ENCODE results near the gene SSBP1. TPM values are rescaled to one million over a fixed set of nuclear protein-coding genes. Genes with fewer than 3 reads are reported as not detected.
A peak's percentile ranks its signal among the peaks of the same experiment; 100 is the strongest.

SSBP1 gene
- total RNA-seq, 1 donor from 2014 or later: 126 TPM

DNA sequence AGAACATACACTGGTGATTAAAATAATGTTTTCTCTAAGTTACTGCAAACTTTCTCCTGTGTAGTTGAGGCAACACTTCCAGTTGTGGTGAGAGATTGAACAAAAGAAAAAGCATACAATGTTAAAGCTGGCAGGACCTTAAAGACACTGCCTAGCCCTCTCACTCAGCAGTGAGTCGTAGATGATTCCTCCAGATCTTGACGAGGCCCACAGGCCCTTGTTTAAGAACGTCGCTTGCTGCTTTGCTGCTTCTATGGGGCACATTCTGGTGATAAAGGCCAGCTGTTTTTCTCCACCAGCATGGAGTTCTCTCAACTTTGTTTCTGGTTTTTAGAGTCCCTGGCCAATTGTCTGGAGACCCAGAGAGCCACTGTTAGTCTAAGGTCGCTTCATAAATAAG, 33.4 kb upstream of the SSBP1 start:
- FAIRE-seq (no peak), DNase-seq (ENCODE audit: low read depth) (peak; percentile 68)
- TF ChIP-seq, protein P1, sequence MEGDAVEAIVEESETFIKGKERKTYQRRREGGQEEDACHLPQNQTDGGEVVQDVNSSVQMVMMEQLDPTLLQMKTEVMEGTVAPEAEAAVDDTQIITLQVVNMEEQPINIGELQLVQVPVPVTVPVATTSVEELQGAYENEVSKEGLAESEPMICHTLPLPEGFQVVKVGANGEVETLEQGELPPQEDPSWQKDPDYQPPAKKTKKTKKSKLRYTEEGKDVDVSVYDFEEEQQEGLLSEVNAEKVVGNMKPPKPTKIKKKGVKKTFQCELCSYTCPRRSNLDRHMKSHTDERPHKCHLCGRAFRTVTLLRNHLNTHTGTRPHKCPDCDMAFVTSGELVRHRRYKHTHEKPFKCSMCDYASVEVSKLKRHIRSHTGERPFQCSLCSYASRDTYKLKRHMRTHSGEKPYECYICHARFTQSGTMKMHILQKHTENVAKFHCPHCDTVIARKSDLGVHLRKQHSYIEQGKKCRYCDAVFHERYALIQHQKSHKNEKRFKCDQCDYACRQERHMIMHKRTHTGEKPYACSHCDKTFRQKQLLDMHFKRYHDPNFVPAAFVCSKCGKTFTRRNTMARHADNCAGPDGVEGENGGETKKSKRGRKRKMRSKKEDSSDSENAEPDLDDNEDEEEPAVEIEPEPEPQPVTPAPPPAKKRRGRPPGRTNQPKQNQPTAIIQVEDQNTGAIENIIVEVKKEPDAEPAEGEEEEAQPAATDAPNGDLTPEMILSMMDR (IDR thresholded peaks at IDR 0.05; ENCODE audit: insufficient read depth, low read length, severe bottlenecking): no peak

GRCh38 chr7:141706239-141707064, 31.7 kb upstream of the SSBP1 start:
- TF ChIP-seq, protein P1 (IDR thresholded peaks at IDR 0.05; ENCODE audit: insufficient read depth, low read length, severe bottlenecking): no peak

More for the DNA sequence above, 33.4 kb upstream of the SSBP1 start:
- no peaks in the 10 kb centered on the region for H3K27me3 ChIP-seq (ENCODE audit: control insufficient read depth, insufficient read depth, low read length)
- no peak overlapping the region for H3K4me3 ChIP-seq (ENCODE audit: low read depth, low read length)
- H3K36me3 ChIP-seq (ENCODE audit: control insufficient read depth, insufficient read depth, low read length): no peaks in the 10 kb centered on the region

GRCh38 chr7:141708351-141708750, 29.8 kb upstream of the SSBP1 start, which contains the start of gene WEE2:
TSS of gene WEE2 (plus strand) at chr7:141708353. CDS start at chr7:141708759, 406 bp downstream.
- FAIRE-seq (no peak), DNase-seq (ENCODE audit: low read depth) (no peak)
- Histone ChIP-seq H3K4me3 (ENCODE audit: low read depth, low read length) (no peak within 1 kb of the TSS), H3K27me3 (ENCODE audit: control insufficient read depth, insufficient read depth, low read length) (no peaks in the 10 kb centered on the region), H3K36me3 (ENCODE audit: control insufficient read depth, insufficient read depth, low read length) (no peaks in the 10 kb centered on the region)
- TF ChIP-seq, protein P1 (IDR thresholded peaks at IDR 0.05; ENCODE audit: insufficient read depth, low read length, severe bottlenecking): no peak

More at GRCh38 chr7:141706239-141707064, 31.7 kb upstream of the SSBP1 start:
- FAIRE-seq: peak; percentile 80
- DNase-seq (ENCODE audit: low read depth): peak; percentile 91
- Histone ChIP-seq H3K36me3 (ENCODE audit: control insufficient read depth, insufficient read depth, low read length) (no peaks in the 10 kb centered on the region), H3K4me3 (ENCODE audit: low read depth, low read length) (no peak overlapping the region), H3K27me3 (ENCODE audit: control insufficient read depth, insufficient read depth, low read length) (no peaks in the 10 kb centered on the region)

DNA sequence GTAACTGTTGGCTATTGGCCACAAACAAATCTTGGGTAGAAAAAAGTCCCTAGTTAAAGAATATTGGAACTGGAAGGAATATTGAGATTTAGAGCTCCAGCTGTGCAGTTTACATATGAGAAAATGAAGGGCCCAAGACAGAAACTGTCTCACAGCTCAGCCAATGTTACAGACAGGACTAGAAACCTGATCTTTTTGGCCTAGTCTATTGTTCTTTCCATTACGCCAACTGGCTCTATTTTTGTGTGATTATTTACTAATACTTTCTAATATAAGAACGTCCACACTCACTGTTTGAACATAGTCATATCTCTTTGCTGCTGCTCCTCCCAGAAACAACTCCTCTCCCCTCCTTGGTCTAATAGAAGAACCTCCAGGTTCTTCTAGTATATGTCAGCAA, 28.8 kb upstream of the SSBP1 start:
- no peak for FAIRE-seq
- Histone ChIP-seq H3K27me3 (ENCODE audit: control insufficient read depth, insufficient read depth, low read length) (no peaks in the 10 kb centered on the region), H3K36me3 (ENCODE audit: control insufficient read depth, insufficient read depth, low read length) (no peaks in the 10 kb centered on the region), H3K4me3 (ENCODE audit: low read depth, low read length) (no peak overlapping the region)
- no peak for DNase-seq (ENCODE audit: low read depth)
- TF ChIP-seq, protein P1 (IDR thresholded peaks at IDR 0.05; ENCODE audit: insufficient read depth, low read length, severe bottlenecking): no peak

GRCh38 chr7:141709749-141710148, 28.4 kb upstream of the SSBP1 start:
- Histone ChIP-seq H3K27me3 (ENCODE audit: control insufficient read depth, insufficient read depth, low read length) (no peaks in the 10 kb centered on the region), H3K36me3 (ENCODE audit: control insufficient read depth, insufficient read depth, low read length) (no peaks in the 10 kb centered on the region), H3K4me3 (ENCODE audit: low read depth, low read length) (no peak overlapping the region)
- FAIRE-seq (peak; percentile 43), DNase-seq (ENCODE audit: low read depth) (peak; percentile 47)
- TF ChIP-seq, protein P1 (IDR thresholded peaks at IDR 0.05; ENCODE audit: insufficient read depth, low read length, severe bottlenecking): no peak
